Measurements from ENCODE around the gene SERINC4.

The SERINC4 gene

DNA sequence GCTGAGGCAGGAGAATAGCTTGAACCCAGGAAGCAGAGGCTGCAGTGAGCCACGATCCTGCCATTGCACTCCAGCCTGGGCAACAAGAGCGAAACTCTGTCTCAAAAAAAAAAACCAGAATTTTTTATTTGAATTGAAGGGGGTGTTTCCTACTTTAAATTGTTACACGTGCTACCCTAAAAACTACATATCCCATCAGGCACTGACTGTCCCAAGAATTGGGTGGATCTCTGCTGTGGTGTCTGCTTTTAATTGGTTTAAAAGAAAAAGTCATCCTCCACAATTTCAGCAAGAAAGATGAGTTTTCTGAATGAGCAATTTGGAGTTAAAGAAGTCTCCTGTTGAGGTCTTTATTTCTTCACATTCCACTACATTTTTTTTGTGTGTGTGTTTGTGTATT, 51.6 kb downstream of the SERINC4 start:
- no peak for DNase-seq

DNA sequence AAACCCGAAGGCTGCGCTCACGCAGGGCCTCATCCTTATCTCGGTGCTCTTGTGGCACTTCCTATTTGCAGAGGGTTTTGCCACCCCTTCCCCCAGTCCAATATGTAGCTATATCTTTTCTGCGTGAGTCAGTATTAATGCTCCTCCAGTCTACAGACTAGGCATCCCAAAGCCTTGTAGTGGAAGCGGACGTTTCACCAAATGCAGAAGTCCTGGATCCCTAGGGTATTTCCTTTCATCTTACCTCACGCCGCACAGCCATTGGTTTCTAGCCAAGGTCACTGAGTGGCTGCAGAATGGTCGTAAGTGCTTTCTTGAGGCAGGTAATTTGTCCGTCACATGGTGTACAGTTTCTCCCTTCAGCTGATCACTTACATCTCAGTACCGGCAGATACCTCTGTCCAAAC, 53.1 kb downstream of the SERINC4 start:
- DNase-seq: peak; percentile 2 to 51

DNA sequence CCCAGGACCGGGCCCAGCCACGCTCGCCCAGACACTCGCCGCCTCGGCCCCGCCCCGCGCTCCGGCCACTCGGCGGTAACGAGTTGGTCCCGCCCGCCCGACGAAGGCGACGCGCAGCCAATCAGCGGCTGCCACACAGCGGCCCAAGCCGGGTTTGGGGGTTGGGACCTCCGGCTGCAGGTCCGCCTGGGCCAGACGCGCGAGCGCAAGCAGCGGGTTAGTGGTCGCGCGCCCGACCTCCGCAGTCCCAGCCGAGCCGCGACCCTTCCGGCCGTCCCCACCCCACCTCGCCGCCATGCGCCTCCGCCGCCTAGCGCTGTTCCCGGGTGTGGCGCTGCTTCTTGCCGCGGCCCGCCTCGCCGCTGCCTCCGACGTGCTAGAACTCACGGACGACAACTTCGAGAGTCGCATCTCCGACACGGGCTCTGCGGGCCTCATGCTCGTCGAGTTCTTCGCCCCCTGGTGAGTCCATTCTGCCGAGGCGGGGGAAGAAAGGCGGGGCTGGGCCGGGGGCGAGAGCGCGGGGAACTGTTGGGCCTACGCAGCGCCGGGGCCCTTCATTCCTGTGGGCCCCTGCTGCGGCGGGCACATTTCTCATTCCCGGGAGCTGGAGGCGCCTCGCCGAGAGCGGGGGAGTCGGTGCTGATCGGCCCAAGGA, 53.6 kb downstream of the SERINC4 start, which contains the start of gene PDIA3:
PDIA3 (plus strand) TSS at position 194 of the 658 bp plus-strand sequence; CDS start at position 296, 102 bp downstream.
- DNase-seq: peak; percentile 78 to 88
